Adrenal gland (tissue), 12 donors: ENCODE measurements around the gene AGAP1. TPM values are rescaled to one million over a fixed set of nuclear protein-coding genes. Genes with fewer than 3 reads are reported as not detected.

Experiments
- DNase-seq, 7 donors: peaks; one replicate each; pipeline ENCODE4 v3.0.0-alpha.2; 2019 to 2020
- H3K27ac ChIP-seq, 5 donors: fragments of 200-600 bp; sonication (generic) in 4 of 5; 1 replicate in 3 of 5; 2 replicates in 2 of 5; pipeline versions ENCODE4 v1.5.1 to v1.8.0; 2016 to 2020; ENCODE audit warnings: mild to moderate bottlenecking in 1 of 5
- H3K27me3 ChIP-seq: fragments of 200-600 bp; 2 replicates; pipeline ENCODE4 v1.8.0; 2021
- H3K36me3 ChIP-seq, 2 donors: fragments of 200-600 bp; replicated peaks in 1 of 2; 1 replicate in 1 of 2; 2 replicates in 1 of 2; pipeline versions ENCODE4 v1.5.1 to v1.8.0; 2018 to 2022
- H3K4me1 ChIP-seq, 2 donors: fragments of 200-600 bp; replicated peaks in 1 of 2; 1 replicate in 1 of 2; 2 replicates in 1 of 2; pipeline versions ENCODE4 v1.5.1 to v1.8.0; 2018 to 2021
- H3K4me3 ChIP-seq, 4 donors: fragments of 200-600 bp; sonication (generic) in 3 of 4; one replicate each; pipeline ENCODE4 v1.5.1; 2016 to 2018
- H3K9me3 ChIP-seq, 3 donors: fragments of 200-600 bp; sonication (generic) in 1 of 3; replicated peaks in 1 of 3; 1 replicate in 2 of 3; 2 replicates in 1 of 3; pipeline versions ENCODE4 v1.5.1 to v1.8.0; 2016 to 2021
- POLR2A ChIP-seq, 2 donors: fragments of 450-650 bp; IDR thresholded peaks; one replicate each; pipeline ENCODE4 v1.6.1; 2017; ENCODE audit warnings: antibody characterized with exemption in 2 of 2, mild to moderate bottlenecking in 2 of 2, moderate library complexity in 1 of 2
- WGBS, 4 donors: extraction: QIAGEN DNeasy Blood & Tissue Kit in 2 of 4; methylation state at CpG; one replicate each; pipeline versions ENCODE4 v1.1.5 to v1.1.7; 2013 to 2017; 5-methylcytosine and 5-hydroxymethylcytosine counted together
- intact Hi-C, 2 donors: fragments of 100-400 bp; cut with DNase I; formaldehyde crosslinking; loops; one replicate each; pipeline versions ENCODE4 v1.14.1 to v1.15.0; 2022 to 2023
- polyA plus RNA-seq, 3 donors: library from polyadenylated mRNA; stranded (reverse); fragments of 200-250 nt in 2 of 3; fragments of 350-450 nt in 1 of 3; fragmentation: Illumina TruSeq in 1 of 3; extraction: RNeasy Lipid Tissue Mini Kit (QIAGEN cat#74804) in 1 of 3; gene quantifications; one replicate each; pipeline ENCODE4 v1.2.3, GENCODE V29; 2013 to 2014
- total RNA-seq, 9 donors: library from RNA; depleted of rRNA in 4 of 9; stranded (reverse); fragments of >200 nt in 4 of 9; fragments of 120-200 nt in 1 of 9; fragmentation: NEBNext Ultra II Directional in 1 of 9; extraction: Animal tissue kit (Norgen Biotek cat#: 25700) in 1 of 9; gene quantifications; one replicate each; pipeline versions ENCODE4 v1.1.0 to v1.2.4, GENCODE V29; 2013 to 2023
- TF ChIP-seq, protein P1 (sequence below), 6 experiments: fragments of 450-650 bp in 4 of 6; fragments of 200-600 bp in 2 of 6; sonication (generic) in 1 of 6; IDR thresholded peaks; 1 replicate in 5 of 6; 2 replicates in 1 of 6; pipeline versions ENCODE4 v1.5.1 to v1.8.0; 2016 to 2021; ENCODE audit warnings: antibody characterized with exemption in 6 of 6, mild to moderate bottlenecking in 2 of 6, moderate library complexity in 1 of 6
- donor health status: healthy with polysubstance abuse.
- donor health status: Bipolar disorder and iron deficiency.
- donor health status: DM: yes; HTN: yes; CAD: no.
- donor health status: DM: no; HTN: no; CAD: no.
- donor health status: DM: no; HTN: no; CAD: no.
- donor health status: DM: yes; HTN: yes; CAD: no.

The AGAP1 gene
- total and polyA plus RNA-seq, 12 donors, result 5.3 to 29.6 (median 17.7) TPM

GRCh38 chr2:236017446-236017845 lies 523.6 kb downstream of the AGAP1 start:
- Histone ChIP-seq H3K4me3 (no peak overlapping the region), H3K36me3 (no peaks in the 10 kb centered on the region), H3K27me3 (no peaks in the 10 kb centered on the region), H3K9me3 (no peaks in the 10 kb centered on the region), H3K27ac (no peak overlapping the region), H3K4me1 (no peaks in the 10 kb centered on the region)
- intact Hi-C loops, result no loop called here
- no peak for TF ChIP-seq POLR2A (IDR thresholded peaks at IDR 0.05)
- TF ChIP-seq, protein P1, sequence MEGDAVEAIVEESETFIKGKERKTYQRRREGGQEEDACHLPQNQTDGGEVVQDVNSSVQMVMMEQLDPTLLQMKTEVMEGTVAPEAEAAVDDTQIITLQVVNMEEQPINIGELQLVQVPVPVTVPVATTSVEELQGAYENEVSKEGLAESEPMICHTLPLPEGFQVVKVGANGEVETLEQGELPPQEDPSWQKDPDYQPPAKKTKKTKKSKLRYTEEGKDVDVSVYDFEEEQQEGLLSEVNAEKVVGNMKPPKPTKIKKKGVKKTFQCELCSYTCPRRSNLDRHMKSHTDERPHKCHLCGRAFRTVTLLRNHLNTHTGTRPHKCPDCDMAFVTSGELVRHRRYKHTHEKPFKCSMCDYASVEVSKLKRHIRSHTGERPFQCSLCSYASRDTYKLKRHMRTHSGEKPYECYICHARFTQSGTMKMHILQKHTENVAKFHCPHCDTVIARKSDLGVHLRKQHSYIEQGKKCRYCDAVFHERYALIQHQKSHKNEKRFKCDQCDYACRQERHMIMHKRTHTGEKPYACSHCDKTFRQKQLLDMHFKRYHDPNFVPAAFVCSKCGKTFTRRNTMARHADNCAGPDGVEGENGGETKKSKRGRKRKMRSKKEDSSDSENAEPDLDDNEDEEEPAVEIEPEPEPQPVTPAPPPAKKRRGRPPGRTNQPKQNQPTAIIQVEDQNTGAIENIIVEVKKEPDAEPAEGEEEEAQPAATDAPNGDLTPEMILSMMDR (IDR thresholded peaks at IDR 0.05), result no peak
- no peak for DNase-seq
- WGBS, 4 donors, result 79 to 90% (median 81%) methylated on average over 3 of the region's 3 CpGs

DNA sequence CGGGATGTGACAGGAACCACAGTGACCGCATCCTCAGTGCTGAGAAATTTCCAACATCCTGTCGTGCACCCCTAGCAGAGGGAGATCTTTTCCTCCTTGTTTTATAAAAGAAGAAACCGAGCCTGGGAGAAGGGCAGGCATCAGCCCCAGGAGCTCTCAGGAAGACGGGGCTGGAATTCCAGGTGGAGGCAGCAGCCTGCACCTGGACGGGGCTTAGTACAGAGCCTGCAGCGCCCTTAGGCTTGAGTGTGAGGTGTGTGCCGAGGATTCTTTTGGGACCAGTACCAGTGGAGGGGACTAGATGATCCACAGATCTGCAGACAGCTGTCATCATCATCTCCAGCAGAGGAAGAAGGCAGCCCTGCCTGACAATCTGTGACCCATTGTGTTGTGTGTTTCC lies 525.6 kb downstream of the AGAP1 start:
- intact Hi-C loops, result no loop called here
- TF ChIP-seq, protein P1 (IDR thresholded peaks at IDR 0.05), result no peak
- TF ChIP-seq POLR2A (IDR thresholded peaks at IDR 0.05), result no peak
- H3K9me3 ChIP-seq, result no peaks in the 10 kb centered on the region
- H3K36me3 ChIP-seq, result no peaks in the 10 kb centered on the region
- H3K27ac ChIP-seq, result no peak overlapping the region
- no peaks in the 10 kb centered on the region for H3K27me3 ChIP-seq
- no peaks in the 10 kb centered on the region for H3K4me1 ChIP-seq
- 95 to 97% (median 96%) methylated on average over 7 to 8 of the region's 8 CpGs for WGBS, 4 donors
- DNase-seq, result no peak
- no peak overlapping the region for H3K4me3 ChIP-seq

- H3K27ac ChIP-seq, result no peak overlapping the region
- H3K36me3 ChIP-seq, result no peaks in the 10 kb centered on the region
- intact Hi-C loops, result no loop called here
- H3K4me1 ChIP-seq, result no peaks in the 10 kb centered on the region
- WGBS, 4 donors, result 94 to 97% (median 95%) methylated on average over 14 of the region's 14 CpGs
- no peak for DNase-seq
- no peak overlapping the region for H3K4me3 ChIP-seq
- H3K27me3 ChIP-seq, result no peaks in the 10 kb centered on the region
- TF ChIP-seq, protein P1 (IDR thresholded peaks at IDR 0.05), result no peak
- TF ChIP-seq POLR2A (IDR thresholded peaks at IDR 0.05), result no peak
- H3K9me3 ChIP-seq, result no peaks in the 10 kb centered on the region
These were observed 527.7 kb downstream of the AGAP1 start for GRCh38 chr2:236021499-236022057.

DNA sequence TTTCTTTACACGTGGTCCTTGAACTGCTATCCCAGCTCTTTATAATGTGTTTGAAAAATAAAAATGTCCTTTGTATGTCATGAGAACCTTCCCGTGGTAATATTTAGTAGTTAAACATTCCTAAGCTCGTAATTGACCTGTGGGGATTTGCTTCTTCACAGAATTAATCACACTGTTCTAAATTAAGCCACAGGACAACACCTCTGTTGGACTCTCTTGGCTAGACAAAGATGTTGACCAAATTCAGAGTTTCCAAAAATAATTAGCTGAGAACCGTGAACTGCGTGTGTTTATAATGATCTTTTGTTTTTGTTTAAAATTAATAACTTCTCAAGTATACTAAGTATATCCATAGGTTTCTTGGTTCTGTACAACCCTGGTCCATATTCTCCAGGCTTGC lies 528.3 kb downstream of the AGAP1 start:
- H3K4me3 ChIP-seq, result no peak overlapping the region
- H3K27me3 ChIP-seq, result no peaks in the 10 kb centered on the region
- intact Hi-C loops, result no loop called here
- no peaks in the 10 kb centered on the region for H3K4me1 ChIP-seq
- WGBS, 4 donors, result 84 to 90% (median 87%) methylated on average over 5 of the region's 5 CpGs
- no peak for DNase-seq
- TF ChIP-seq, protein P1 (IDR thresholded peaks at IDR 0.05), result no peak
- no peak for TF ChIP-seq POLR2A (IDR thresholded peaks at IDR 0.05)
- no peaks in the 10 kb centered on the region for H3K9me3 ChIP-seq
- H3K36me3 ChIP-seq, result no peaks in the 10 kb centered on the region
- no peak overlapping the region for H3K27ac ChIP-seq
